ENCODE data around the gene ZNF771. TPM values are rescaled to one million over a fixed set of nuclear protein-coding genes. Genes with fewer than 3 reads are reported as not detected.

Gene ZNF771
- total RNA-seq, result 4.7 TPM

DNA sequence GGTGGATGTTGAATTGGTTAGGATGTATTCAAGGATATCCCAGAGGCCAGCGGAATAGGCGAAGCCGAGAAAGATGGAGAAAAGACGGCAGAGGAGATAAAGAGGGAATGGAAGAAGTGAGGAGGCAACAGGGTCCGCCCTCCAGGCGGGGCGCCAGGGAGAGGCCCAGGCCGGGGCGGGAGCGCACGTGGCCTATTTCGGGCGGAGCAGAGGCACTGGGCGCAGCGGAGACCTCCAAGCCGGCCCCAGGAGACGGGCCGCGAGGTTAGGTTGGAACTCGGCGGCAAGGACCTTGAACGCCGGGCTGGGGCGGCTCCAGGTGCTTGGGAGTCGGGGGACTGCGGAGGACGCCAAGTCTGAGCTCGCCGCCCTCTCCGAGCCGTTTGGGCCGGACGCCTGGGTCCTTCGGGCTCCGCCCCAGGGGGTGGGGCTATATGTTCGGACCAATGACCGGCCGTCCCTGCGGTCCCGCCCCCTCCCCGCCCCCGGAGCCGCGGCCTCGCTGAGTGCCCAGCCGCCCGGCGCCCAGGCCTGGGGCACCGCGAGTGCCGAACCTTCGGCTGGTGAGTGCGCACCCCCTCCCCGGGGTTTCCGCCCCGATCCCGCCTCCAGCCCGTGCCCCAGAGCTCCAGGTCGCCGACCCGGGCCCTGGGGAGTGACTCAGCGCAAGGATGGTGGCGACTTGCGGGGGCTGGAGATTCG, at the start of gene ZNF771:
ZNF771 (plus strand) TSS at position 505 of the 702 bp plus-strand sequence. CDS start 448 bp downstream, outside the sequence.
- DNase-seq, result peak; percentile 77

DNA sequence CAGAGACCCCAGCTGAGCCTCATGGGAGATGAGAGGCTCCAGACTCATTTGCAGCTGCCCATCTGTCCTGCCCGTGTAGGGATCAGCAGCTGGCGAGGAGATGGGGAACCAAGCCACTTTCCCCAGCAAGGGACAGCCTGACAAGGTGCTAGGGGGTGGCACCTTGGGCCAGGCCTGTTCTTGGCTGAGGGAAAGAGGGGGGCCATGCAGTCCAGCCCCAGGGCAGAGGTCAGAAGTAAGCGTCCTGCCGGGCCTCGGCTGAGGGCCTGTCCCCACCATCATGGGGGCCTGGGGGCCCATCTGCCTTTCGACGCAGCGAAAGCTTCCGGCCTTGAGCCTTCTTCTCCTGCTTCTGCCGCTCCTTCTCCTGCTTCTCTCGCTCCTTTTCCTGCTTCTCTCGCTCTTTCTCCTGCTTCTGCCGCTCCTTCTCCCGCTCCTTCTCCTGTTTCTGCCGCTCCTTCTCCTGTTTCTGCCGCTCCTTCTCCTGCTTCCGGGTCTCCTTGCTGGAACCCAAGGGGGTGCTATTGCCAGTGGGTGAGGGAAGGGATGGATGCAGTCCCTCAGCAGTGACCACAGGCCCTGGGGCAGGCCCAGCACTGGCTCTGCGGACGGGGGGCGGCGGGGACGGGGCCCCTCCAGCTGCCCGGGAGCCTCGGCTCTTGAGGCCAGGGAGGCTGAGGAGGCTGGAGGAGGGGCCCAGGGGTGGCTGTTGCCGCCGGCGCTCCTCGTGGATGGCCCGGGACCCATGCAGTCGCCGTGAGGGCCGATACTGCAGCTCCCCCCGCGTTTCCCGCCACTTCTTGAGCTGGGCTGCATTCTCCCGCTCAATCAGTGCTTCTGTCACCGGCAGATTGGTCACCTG, 49.5 kb upstream of the ZNF771 start:
- DNase-seq, result no peak

DNA sequence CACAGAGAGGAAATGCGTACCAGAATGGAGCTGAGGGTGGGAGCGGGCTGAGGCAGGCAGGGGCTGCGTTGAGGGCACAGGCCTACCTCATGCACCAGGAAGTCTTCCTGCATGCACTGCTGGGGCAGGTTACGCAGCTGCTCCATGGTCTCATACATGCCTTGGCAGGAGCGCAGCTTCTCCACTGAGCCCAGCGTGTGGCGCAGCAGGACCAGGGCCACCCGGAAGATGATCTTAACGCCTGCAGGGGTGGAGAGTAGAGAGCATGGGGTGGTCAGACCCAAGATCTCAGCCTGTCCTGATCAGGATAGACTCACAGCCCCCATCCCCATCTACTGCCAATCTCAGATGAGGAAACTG, 48.8 kb upstream of the ZNF771 start:
- no peak for DNase-seq

DNA sequence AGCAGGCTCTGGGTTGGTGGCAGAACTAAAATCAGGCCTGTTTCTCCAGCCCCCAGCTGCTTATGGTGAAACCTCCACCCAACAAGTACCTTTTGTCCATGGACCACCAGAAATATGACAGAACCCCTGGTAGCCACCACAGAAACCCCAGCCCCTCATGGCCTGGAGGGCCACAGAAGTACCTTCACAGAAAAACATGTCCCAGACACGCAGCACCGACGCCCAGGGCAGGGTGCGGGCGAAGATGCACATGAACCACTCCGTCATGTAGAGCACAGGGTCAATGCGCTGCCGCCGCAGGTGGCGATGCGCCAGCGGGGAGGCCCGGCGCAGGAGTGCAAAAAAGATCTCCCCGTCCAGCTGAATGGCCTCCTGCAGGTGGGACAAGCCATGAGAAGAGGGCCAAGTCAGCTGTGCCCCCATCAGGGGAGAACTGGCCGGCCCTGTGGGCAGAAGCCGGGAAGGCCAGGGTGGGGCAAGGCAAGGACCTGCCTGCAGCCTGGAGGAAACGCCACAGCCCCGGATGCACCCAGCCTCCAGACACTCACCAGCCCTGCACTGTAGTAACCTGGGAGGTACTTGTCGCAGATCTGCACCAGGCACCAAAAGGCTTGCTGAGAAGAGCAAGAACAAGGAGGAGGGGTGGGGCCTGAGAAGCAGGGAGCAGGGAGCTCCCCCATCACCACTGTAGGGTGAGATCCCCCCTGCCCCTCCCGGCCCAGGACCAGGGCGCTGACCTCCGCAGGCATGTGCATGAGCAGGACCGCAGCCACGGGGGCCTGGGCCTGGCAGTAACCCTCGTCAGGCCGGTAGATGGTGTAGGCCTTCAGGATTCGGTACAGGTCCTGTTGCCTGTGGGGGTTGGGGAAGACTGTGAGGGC, 48.2 kb upstream of the ZNF771 start:
- no peak for DNase-seq

DNA sequence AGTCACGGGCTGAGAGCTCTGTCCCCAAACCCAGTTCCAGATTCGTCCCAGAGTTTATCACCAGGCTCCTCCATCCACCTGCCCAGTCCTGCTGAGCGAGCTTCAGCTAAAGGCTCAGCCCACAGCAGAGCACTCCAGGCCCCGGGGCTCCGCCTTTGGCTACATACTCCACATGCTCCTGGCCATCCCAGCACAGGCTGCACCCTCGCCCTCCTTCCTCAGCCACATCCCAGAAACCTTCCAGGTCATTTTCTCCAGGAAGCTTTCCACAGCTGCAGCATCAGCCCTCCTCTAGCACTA, 47.6 kb upstream of the ZNF771 start:
- DNase-seq, result no peak

DNA sequence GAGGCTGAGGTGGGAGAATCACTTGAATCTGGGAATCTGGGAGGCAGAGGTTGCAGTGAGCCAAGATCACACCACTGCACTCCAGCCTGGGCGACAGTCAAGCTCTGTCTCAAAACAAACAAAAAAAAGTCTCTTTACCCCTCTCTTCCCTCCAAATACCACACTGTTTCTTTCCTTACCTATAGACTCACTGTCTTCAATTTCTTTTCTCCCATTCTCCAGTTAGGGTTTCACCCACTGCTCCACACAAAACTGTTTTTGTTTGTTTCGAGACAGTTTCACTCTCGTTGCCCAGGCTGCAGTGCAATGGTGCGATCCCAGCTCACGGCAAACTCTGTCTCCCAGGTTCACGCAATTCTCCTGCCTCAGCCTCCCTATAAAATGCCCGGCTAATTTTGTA, 46.2 kb upstream of the ZNF771 start:
- no peak for DNase-seq

DNA sequence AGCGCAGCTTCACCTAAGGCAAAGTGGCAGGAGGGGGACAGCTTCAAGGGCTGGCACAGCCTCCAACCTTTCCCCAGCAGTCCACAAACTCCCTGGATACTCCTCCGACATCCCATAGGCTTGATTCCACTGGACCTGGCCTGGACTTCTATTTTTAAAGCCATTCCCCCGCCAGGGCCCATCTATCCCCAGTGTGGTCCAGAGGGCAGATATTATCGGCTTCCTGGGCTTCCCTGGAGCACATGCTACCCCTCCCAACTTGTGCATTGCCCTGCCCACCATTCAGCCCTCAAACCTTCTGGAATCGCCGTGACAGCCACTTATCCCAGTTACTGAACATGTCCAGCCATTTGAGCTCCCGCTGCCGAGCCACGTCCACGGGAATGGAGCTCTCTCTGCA, 42.2 kb upstream of the ZNF771 start:
- DNase-seq, result no peak

DNA sequence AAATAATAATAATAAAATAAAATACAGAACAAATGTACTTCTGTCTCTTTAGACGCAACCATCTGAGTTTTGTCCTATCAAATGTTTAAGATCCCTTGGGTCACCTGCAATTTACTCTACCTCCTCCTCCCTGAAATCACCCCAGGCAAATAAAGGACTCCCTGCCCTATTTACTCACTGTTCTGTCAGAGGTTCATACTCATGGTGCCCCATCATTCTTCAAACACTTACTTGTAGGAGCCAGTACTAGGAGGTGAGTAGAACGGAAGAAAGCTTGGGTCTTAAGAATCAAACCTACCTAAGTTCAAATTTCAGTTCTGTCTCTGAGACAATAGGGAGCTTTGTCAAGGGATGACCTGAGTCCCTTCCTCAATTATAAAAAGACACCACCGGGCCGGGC, 40.9 kb upstream of the ZNF771 start:
- no peak for DNase-seq

DNA sequence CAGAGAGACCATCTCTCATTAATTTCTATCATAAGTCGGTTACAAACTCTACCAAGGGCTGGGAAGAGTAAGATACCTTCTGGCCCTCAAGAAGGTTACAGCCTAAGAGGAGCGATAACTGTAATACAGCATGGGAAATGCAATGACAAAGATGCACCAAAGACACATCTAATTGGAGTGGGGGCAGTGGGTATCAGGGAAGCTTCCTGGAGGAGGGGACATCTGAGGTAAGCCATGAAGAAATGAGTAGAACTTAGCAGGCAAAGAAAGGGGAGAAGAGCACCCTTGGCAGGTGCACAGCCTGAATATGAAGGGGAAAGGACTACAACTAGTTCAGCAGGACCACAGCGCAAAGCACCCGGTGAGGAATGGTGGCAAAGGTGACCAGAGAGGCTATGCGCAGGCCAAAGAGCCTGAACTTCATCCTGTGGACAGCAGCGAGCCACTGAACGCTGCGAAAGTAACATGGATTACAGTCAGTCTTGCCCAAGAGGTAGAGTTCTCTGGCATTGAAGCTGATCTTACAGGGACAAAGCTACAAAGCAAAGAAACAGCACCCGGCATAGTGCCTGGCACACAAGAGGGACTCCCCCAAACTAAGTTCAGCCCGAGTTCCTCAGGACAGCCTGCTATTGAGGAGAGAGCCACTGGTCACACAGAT, 39.9 kb upstream of the ZNF771 start:
- DNase-seq, result no peak

DNA sequence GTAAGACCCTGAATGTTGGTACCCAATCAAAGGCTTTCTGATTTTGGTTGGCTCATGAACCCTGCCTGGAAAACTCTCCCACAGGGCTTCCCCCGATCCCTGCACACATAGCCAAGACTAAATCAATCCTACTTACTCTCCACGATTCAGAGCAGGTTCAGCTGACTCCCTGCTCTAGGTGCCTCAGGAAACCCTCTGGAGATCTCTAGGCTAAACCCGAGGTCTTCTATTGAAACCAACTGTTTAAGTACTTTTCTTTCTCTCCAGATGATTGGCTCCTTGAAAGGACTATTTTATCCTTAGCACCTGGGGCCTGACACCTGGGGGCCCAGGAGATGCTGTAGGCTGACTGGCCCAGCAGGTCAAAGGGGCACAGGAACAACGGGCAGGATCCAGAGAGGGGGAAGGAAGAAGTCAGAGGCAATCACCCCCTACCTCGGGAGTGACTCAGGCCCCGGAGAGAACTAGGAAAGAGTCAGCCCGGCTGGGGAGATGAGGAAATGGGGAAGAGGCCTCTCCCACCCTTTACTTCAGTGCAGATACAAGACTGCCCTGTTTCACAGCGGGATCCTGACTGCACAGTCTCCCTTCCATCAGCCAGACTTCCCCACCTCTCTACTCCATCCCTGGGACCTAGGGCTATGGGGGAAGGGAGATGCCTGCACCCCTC, 39.1 kb upstream of the ZNF771 start:
- DNase-seq, result no peak

DNA sequence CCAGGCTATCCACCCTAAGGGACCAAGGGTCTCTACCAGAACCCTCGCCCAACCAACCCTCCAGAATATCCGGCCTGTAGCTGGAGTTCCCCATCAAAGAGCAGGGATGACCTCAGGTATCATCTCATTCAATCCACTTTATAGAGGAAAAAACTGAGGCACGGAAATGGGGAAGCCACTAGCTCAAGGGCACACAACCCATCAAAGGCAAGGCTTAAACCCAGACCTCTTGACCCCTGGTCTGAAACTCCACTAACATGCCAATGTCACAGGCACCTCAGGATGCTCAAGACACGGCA, 38.7 kb upstream of the ZNF771 start:
- DNase-seq, result no peak

DNA sequence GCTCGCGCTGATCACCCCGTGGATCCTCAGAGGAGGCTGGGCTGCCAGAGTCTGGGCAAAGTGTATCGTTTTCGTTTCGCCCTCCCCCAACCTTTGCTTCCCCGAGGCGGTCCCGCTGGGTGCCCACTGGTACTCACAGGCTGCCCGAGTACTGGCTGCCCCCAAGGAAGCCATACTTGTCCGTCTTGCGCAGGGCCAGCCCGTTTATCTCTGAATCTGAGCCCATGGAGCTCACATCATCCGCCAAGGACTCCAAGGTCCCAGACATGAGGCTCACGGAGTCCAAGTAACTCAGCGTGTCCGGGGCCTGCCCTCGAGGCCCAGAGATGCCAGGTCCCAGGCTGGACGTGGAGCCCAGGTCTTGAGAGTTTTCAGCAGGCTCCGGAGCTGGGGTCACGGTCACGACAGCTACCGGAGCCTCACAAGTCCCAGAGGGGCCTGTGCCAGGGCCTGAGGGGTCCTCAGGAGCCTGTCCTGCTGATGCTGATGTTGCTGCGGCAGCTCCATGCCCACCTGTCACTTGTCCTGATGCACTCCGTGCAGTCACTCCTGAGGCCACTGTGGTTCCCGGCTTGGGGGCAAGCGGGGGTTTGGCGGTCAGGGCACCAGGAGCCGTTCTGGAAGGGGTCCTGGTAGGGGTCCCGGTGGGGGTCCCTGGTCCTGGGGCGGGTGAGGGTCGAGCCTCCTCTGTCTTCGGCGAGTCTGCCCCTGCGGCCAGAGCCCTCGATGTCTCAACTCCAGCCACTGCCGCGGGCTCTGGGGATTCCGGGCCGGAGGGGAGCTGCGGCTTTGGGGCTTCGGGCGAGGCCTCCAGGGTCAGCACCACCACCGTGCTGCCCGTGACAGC, 38.1 kb upstream of the ZNF771 start:
- no peak for DNase-seq

DNA sequence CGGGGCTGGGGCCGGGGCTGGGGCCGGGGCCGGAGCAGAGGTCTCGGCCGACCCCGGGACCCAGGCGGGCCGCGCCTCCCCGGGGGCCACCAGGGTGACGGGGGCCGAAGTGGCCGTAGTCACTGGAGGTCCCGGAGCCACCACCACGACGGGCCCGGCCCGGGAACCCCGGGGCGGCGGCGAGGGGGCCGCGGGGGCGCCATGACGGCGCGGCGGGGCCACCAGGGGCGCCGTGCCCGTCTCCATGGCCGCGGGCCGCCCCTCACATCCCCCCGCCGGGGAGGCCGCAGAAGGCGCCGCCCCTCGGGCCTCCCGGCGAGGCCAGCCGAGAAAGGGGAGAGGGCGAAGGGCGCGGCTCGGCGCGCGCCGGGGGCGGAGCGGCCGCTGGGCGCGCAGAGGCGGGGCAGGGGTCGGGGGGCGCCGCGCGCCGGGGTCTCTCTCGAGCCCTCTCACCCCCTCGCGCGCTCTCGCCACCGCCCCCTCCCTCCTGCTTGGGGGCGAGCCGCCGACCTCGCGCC, 37.4 kb upstream of the ZNF771 start:
- DNase-seq, result no peak

DNA sequence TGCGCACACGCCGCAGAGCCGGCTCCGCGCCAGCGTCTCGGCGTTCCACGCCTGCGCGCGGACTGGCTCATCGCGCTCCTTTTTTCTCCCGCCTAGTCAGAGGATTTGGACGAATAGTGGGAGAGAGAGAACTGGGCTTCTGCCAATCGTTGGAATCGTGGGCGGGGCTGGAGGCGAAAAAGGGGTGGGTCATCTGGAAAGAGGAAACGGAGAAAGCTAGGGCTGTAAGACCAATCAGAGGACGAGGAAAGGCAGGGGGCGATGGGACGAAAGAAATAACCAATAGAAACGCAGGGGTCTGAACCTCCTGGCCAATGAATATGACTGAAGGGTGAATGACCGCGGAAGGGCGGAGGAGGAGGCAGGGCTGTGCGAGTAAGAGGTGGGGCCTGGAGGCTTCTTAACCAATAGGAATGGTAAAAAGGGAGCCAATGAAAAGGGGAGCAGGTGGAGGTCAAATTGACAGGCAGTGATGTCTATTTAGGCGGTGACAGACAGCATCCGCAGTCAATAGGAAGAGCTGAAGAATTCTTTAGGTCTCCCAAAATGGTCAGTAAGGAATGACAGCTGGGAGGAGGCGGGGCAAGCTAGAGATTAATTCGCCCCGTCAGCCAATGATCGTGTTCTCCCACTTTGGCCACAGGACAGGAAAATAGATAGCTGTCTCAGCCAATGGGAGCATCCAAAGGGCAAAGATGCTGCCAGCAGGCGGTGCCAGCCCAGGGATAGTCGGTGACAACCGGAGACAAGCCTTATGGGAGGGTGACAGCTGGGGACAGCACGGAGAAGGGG, 36.8 kb upstream of the ZNF771 start, which contains the start of gene TBC1D10B:
TBC1D10B (minus strand) TSS at position 39 of the 792 bp plus-strand sequence. CDS start 311 bp downstream, outside the sequence.
- peak; percentile 100 for DNase-seq

DNA sequence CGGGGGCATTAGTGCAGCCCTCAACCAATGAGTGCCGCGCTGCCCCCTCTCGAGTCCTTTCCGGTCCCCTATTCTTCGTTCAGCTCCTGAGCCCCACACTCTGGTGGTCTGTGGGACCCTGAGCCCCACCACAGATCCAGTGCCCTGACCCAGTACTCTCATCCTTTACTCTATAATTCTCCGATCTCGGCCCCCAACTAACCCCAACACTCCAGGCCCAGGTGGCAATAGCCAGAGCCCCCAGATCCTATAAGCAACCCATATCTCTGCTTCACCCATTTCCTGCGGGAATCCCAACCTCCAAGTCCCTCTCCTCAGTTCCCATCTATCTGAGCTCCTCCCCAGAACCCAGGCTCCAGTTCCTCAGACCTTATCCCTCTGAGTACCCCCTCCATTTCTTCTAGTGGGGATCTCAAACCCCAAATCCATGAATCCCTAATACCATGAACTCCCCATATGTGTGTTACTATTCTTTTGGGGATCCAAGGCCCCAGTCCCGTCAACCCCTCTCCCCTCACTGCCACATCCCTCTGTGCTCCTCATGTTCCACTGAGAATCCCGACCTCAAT, 36.1 kb upstream of the ZNF771 start:
- DNase-seq, result no peak

DNA sequence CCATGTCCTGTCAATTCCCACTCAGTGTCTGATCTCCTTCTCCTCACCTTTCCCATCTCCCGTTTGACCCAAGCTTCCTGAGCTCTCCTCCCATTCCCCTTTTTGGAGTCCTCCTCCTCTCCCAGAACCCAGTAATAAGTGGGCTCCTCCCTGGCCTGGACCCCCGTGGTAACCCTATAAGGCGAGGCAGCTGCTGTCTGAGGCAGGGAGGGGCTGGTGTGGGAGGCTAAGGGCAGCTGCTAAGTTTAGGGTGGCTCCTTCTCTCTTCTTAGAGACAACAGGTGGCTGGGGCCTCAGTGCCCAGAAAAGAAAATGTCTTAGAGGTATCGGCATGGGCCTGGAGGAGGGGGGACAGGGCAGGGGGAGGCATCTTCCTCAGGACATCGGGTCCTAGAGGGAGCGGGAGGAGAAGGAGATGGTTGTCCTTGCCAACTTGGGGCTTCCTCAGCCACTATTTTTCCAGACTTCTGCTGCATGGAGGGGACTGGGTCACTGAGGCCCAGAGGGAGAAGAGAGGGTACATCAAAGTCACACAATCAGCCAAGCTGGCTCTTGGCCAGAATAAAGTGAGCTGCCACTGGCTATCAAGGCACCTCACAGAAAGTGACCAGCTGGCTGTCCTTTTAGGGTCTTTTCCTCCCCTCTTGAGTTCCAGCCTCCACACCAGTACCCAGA, 35.2 kb upstream of the ZNF771 start:
- no peak for DNase-seq

DNA sequence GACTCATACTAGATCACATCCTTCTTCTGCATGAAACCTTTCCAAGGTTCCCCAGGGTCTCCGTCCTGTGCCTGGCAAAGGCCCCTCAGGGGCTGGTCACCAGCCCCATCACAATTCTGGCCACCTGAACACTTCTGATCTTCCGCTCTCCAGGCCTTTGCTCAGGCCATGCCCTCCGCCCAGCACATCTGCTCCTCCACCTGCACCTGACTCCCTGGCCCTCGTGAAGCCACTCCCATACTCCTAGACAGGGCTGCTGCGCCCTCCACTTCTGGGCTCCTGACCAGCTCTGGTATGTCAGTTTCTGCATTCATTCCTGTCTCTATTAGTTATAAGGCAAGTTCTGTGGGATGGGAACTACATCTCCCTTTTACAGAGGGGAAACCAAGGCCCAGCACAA, 34.7 kb upstream of the ZNF771 start:
- DNase-seq, result no peak

DNA sequence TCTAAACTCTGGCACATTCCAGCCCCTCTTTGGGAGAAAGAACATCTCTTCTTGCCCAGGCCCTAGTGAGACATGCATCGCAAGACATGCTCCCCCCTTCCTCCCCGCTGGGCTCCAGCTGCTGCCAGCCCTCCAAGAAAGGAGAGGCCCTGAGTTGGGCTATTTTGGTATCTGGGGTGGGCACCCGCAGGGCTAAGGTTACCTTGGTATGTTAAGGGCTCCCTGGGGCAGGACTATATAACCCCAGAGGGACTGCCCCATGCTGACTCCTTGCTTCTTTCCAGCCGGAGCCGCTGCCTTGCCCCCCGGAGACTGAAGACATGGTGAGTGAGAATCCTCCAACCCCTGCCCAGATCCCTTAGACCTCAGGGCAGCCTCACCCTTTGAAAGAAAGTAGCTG, 32.9 kb upstream of the ZNF771 start, which contains the start of gene MYL11:
MYL11 (plus strand) TSS at position 265 of the 400 bp plus-strand sequence; CDS start at position 321, 56 bp downstream.
- no peak for DNase-seq

DNA sequence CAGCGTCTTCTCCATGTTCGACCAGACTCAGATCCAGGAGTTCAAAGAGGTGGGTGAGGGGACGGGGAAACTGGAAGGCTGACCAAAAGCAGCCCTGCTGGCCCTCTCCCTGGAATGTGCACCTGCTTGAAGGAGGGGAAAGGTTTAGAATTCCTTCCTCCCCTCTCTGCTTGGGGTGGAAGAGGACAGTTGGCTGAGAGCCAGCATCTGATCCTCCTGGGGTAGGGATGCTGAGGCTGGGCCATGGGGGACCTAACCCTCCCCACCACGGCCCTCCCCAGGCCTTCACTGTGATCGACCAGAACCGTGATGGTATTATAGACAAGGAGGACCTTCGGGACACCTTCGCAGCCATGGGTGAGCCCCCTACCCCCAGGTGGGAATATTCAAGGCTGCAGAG, 31.5 kb upstream of the ZNF771 start:
- no peak for DNase-seq

Data from skin of body (tissue), 2 donors.